M059J (cell line): ENCODE data around the gene MAPKAPK2. TPM values are rescaled to one million over a fixed set of nuclear protein-coding genes. Genes with fewer than 3 reads are reported as not detected.

Source experiments
- DNase-seq: peaks from one replicate; pipeline ENCODE4 v3.0.0-alpha.2; 2012; ENCODE audit warnings: low read depth
- total RNA-seq: library from RNA; depleted of rRNA; stranded (reverse); fragments of >200 nt; shearing (Covaris generic); gene quantifications from 2 replicates; pipeline ENCODE4 v1.2.3, GENCODE V29; 2014

Gene MAPKAPK2
- total RNA-seq, 1 experiment from 2014 or later = 55.8 TPM

GRCh38 chr1:206683313-206683712, 1.4 kb upstream of the MAPKAPK2 start:
- no peak for DNase-seq

GRCh38 chr1:206684003-206684402, 702 bp upstream of the MAPKAPK2 start:
- no peak for DNase-seq

DNA sequence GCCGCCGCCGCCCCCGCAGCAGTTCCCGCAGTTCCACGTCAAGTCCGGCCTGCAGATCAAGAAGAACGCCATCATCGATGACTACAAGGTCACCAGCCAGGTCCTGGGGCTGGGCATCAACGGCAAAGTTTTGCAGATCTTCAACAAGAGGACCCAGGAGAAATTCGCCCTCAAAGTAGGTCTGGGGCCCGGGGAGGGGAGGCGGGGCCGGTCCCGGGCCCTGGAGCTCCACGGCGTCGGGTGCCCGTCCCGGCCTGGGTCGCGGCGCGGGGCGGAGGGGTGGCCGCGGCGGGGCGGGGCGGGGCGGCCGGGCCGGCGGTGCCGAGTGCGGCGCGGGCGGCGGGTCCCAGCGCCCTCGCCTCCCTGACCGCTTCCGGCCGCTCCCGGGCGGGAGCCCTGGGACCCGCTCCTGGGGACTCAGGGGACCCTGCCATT, 646 bp downstream of the MAPKAPK2 start:
- DNase-seq = peak; percentile 48

DNA sequence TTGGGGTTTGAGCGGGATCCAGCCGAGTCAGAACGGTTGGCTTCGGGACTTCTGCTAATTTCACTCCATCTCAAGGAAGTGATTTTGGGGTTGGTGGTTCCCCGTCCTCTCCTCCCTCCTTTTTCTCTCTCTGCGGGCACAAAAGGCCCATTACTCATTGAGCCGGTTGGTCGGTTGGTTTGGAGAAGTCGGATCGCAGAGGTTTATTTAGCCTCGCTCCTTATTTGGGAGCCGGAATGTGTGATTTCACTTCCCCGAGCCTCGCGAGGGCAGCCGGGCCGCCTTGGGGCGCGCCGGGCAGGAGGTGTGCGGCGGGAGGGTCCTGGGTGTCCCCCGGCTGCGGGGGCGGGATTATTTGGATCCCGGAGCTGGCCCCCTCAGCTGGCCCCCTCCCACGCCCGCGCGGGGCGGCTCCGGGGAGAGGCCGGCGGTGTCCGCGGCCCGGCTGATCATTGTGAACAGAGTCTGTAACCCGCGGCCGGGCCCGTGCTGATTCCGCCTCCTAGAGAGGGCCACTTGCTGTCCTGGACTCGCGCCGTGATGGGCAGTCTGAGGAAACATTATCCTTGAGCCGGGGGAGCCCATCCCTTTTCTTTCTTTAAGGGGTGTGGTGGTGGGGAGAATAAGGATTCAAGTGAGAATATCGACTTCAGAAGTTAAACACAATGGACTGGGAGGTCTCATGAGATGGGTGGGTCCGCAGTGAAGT, 1.2 kb downstream of the MAPKAPK2 start:
- peak; percentile 89 for DNase-seq

- DNase-seq = no peak
Measured at GRCh38 chr1:206686478-206687249, 2.0 kb downstream of the MAPKAPK2 start.

GRCh38 chr1:206687251-206687914, 2.7 kb downstream of the MAPKAPK2 start:
- DNase-seq = no peak

DNA sequence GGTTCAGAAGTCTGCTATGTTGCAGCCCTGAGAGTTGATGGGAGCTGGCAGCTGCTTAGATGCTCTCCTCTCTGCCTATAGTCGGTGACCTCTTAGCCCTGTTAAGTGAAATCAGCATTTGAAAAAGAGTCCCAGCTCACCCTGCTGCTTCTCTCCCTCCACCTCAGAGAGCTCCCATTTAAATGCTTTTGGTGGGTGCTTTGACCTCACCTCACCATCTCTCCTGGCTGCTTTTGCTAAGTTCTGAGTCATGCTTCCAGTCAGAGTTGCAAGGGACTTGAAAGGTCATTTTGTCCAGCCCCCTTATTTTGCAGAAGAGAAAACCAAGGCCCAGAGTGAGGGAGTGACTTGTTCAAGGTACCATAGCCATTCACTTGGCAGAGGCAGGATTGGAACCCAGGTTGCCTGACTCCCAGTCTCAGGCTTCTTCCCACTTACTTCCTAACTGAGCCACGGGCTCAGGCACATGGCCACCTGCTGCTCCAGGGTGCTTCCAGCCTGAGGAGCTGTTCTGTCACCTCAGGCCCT, 3.3 kb downstream of the MAPKAPK2 start:
- peak; percentile 72 for DNase-seq

DNA sequence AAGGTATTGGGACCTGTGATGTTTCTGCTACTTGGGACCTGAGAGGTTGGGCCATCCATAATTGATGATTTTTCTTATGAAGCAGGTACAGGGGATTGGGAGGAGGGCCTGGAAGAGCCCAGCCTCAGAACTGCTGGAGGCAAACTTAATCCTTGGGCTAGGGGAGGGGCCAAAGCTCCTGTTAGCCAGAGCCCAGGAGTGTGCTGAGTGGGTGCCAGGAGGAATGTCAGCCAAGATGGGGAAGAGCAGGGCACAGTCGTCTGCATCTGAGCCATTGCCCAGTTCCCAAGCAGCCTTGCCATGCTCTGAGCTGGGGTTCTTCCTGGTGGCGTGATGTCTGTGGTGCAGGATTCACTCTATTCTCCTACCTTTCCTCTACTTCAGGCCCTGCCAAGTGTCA, 5.8 kb downstream of the MAPKAPK2 start:
- peak; percentile 44 for DNase-seq

DNA sequence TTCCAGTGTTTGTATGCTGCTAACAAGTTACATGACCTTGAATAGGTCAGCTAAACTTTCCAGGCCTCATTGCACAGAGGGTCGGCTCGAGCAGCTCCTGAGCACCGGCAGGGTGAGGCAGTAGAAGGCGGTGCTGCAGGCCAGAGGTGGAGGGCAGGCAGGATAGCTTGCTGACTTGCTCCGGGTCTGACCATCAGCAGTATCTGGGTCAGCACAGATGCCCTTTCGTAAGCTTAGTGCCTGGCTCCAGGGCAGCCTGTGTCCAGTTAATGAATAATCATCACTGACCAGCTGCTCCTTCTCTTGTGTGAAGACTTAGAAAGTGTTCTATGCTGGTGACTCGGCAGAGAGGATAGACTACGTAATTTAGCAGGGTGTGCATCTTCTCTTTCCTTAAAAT, 6.9 kb downstream of the MAPKAPK2 start:
- DNase-seq = peak; percentile 32

GRCh38 chr1:206693029-206693428, 8.3 kb downstream of the MAPKAPK2 start:
- DNase-seq = peak; percentile 89

GRCh38 chr1:206693592-206693991, 8.9 kb downstream of the MAPKAPK2 start:
- DNase-seq = peak; percentile 88

DNA sequence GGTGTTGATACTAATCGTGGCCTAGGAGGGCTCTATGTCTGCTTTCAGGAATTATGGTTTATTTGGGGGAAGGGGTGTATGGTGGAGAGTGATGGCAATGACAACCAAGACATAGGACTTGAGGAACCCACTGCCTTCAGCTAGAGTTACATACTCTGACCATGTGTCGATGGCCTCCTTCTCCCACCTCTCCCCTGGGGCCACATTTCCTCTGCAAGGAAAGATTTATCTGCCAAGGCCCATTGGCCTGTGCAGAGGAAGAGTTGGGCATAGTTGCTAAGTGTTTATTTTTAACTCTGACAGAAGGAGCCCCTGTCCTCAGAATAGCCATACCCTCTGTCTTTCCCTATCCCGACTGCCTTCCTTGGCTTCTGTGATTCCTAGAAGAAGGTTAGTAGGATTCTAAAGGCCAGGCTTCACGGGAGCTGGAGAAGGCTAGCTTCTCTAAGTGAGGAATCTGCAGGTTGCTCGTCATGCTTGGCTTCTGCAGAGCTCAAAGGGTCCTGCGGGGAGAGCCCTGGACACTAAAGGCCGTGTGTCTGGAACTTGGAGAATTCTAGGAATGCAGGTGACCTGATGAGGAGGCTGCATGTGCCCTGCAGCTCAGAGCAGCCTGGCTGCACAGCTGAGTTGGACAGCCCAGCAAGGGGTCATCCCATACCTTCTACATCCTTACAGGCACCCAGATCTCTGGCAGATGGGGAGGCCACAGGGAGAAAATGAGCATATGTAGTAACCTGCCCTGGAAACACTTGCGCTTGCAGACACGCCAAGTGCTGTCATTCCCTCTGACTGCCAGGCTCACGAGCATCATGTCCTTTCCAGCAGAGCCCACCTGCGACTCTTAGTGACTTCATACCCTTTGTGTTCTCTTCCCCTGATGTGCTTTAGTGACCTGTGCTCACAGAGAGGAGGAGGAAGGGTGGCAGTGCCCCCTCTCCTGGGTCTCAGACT, 9.7 kb downstream of the MAPKAPK2 start:
- DNase-seq = peak; percentile 48

GRCh38 chr1:206695733-206696132, 11.0 kb downstream of the MAPKAPK2 start:
- DNase-seq = no peak

- DNase-seq = no peak
Measured at GRCh38 chr1:206696812-206697585, 12.3 kb downstream of the MAPKAPK2 start.

DNA sequence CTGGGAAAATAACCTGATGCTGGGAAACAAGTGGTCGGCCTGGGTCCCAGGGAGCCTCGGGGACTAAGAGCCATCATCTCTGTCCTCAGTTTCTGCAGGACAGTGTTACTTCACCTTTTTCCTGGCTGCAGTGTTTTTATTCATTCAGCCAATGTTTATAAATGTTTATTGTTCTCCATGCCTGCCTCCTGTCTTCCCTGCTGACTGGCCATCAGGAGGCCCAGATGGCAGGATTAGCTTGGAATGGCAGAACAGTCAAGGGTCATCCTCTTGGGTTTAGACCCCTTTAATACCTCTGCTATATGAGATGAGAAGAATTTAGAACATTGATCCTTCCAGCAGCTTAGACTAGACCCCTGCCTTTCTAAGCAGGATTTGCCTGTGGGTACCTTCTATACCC, 13.3 kb downstream of the MAPKAPK2 start:
- no peak for DNase-seq

DNA sequence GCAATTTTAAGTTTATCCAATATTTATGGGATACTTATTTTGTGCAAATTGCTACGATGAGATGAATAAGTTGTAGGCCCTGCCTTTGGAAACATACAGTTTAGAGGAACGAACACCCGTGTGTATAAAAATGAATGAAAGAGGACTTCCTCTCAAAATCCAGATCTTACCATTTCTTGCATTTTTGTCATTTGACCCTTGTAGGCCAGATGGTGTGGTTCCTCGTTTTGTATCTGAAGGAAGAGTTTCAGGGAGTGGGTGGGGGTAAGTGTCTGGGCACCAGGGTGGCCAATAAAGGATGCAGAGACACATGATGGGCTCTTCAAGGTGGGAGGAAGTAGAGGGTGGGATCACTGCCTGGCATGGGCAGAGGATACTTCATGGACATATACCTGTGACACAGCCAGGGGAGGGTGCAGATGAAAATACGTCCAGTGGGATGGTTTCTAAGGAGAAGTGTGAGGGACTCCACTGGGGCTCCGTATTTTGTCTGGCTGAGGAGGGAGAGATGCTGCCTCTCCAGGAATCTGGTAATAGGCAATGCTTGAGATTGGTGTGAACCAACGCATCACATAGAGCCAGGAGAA, 14.4 kb downstream of the MAPKAPK2 start:
- DNase-seq = no peak

- no peak for DNase-seq
Measured at GRCh38 chr1:206699626-206700025, 14.9 kb downstream of the MAPKAPK2 start.

- no peak for DNase-seq
Measured at GRCh38 chr1:206700445-206701036, 15.8 kb downstream of the MAPKAPK2 start.

DNA sequence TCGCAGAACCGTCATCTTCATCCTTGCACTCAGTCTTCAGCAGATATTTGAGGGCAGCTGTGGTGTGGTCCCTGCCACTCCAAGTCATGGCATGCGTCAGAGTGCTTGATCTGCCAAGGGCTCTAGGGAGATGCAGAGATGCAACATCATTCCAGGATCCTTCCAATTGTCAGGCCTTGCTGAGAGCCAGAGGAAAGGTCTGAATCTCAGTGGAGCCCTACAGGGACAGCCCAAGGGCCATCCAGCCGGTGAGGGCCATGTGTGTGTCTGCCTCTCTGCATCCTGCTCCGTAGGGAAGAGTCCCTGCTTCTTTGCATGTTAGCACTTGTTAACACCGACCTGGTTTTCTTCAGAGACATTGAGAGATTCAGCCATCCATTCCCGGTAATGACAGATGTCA, 17.6 kb downstream of the MAPKAPK2 start:
- no peak for DNase-seq

- DNase-seq = no peak
Measured at GRCh38 chr1:206702803-206703202, 18.1 kb downstream of the MAPKAPK2 start.
